ENCODE measurements around the gene IRX5.

The IRX5 gene

DNA sequence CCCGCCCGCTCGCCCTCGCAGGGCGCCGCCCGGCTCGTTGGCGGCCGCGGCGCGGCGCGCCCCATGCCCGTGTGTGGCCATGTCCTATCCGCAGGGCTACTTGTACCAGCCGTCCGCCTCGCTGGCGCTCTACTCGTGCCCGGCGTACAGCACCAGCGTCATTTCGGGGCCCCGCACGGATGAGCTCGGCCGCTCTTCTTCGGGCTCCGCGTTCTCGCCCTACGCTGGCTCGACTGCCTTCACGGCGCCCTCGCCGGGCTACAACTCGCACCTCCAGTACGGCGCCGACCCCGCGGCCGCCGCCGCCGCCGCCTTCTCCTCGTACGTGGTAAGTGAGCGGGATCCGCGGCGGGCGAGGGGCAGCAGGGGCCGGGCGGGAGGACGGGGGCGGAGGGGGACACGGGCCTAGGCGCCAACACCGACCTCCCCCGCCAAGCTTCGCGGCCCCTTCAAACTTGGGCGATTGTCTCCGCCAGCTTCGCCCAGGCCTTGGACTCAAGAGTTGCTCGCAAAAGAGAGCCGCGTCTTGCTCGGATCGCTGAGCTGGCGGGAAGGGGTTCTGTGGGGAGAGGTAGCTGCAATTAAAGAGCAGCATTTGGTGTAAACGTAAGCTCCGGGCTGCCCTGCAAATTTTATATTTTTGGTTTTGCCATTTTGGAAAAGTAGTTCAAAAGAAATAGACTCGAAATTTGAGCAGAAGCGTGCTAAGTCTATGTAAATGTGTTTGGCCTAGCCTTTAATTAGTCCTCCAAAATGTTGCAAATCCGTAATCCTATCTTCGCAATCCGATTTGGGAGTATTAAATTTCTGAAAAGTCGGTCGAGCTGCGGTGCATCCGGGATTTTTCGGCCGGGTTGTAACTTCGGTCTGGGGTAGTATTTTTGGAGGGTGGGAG is 702 bp downstream of the IRX5 start:
- no peak for DNase-seq (ENCODE audit: low read depth)

DNA sequence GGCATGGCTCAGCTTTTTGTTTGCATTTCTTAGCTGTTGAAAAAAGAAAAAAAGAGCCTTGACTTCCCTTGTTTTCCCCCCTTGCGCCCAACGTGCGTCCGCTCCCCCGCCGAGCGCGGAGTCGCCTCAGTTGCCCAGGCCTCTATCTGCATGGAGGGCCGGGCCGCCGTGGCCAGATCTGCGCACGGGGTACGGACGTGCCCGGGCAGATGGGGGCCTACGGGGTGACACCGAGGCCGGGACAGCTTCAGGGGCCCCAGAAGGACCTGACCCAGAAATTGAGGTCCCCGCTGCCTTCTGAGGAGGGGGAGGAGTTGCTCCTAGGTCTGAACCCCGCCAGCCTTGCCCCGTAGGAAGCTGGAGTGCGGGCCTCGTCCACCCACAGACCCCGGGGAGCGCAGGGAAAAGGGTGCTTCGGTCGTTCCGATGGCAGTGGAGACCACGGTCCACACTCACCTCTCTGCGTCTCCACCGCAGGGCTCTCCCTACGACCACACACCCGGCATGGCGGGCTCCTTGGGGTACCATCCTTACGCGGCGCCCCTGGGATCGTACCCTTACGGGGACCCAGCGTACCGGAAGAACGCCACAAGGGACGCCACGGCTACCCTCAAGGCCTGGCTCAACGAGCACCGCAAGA is 1.5 kb downstream of the IRX5 start:
- DNase-seq (ENCODE audit: low read depth) = no peak

DNA sequence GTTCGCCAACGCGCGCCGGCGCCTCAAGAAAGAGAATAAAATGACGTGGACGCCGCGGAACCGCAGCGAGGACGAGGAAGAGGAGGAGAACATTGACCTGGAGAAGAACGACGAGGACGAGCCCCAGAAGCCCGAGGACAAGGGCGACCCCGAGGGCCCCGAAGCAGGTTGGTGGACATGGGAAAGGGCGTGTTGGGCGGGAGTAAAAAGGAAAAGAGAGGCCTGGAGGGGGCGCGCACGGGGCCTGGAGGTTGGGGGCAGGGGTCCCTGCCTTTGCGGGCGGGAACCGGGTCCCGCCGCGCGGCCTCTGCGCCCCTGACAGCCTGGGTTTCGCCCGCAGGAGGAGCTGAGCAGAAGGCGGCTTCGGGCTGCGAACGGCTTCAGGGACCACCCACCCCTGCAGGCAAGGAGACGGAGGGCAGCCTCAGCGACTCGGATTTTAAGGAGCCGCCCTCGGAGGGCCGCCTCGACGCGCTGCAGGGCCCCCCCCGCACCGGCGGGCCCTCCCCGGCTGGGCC is 2.1 kb downstream of the IRX5 start:
- no peak for DNase-seq (ENCODE audit: low read depth)

DNA sequence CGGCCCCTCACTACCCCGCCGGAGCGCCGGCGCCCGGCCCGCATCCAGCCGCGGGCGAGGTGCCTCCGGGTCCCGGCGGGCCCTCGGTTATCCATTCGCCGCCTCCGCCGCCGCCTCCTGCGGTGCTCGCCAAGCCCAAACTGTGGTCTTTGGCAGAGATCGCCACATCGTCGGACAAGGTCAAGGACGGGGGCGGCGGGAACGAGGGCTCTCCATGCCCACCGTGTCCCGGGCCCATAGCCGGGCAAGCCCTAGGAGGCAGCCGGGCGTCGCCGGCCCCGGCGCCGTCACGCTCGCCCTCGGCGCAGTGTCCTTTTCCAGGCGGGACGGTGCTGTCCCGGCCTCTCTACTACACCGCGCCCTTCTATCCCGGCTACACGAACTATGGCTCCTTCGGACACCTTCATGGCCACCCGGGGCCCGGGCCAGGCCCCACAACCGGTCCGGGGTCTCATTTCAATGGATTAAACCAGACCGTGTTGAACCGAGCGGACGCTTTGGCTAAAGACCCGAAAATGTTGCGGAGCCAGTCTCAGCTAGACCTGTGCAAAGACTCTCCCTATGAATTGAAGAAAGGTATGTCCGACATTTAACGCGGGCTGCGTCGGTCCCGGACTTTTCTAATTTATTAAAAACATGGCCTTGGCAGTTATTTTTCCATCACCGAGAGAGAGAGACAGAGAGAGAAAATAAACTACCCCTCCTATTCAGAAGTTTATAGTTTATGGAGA is 2.8 kb downstream of the IRX5 start:
- DNase-seq (ENCODE audit: low read depth) = no peak

DNA sequence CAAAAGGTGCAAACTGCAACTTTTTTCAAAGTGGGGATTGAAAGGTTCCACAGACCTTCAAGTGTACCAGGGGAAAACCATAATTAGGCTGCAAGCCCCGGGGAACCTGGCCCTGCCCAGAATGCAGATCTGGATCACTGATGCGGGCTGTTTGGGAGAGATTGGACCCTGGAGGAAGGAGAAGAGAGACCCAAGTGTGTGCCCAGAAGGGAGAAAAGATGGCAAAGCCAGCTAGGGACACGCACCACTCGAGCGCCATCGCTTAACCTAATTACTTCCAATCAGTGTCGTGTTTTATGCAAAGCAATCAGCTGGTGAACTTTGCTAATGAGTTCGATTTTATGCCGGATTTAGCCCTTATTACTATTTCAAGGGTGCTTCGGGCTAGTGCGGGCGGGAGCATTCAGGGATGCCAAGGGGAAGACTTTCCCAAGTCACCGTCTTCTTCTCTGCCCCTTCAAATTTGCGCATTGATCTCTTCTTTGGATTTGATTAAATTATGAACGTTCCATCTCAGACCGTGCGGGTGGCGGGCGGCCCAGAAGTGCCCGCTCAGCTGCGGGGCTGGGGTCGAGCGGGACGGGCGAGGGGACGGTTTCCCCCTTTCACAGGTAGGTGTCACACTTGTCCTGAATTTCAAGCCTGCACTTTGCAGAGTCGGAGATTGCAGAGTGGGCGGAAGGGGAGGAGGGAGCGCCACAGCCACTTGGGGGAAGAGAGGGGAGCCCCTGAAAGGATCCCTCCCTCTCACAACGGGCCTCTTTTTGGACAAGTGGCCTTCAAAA is 4.0 kb downstream of the IRX5 start:
- DNase-seq (ENCODE audit: low read depth) = no peak

DNA sequence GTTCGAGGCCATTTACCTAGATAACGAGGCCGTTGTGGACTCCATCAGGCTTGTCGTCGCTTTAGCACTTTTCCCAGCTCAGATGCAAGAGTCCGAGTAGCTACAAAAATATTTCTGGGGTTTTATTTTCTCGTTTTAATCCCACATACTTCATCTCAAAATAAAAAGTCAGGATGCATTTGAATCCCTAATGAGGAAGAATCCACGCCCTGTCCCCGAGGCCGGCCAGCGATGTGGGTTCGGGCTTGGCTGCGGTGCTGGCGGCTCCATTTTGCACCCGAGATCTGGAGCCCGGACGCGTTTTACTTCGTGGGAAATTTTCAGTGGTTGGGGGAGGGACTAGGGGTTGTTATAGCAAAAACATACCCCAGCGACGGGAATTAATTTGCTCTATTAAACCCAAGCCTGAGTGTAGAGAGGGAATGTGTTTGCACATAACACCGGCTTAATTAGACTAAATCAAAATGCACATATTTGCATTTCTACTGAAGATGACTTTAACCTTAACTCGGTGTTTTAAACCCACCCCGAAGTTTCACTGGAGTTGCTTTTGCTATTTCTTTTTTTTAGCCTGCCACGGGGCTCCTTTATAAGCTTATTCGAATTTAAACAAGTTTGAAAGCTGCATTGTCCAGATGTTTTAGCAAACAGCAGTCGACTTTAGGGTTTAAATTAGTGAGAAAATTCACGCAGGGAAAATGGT is 4.8 kb downstream of the IRX5 start:
- no peak for DNase-seq (ENCODE audit: low read depth)

DNA sequence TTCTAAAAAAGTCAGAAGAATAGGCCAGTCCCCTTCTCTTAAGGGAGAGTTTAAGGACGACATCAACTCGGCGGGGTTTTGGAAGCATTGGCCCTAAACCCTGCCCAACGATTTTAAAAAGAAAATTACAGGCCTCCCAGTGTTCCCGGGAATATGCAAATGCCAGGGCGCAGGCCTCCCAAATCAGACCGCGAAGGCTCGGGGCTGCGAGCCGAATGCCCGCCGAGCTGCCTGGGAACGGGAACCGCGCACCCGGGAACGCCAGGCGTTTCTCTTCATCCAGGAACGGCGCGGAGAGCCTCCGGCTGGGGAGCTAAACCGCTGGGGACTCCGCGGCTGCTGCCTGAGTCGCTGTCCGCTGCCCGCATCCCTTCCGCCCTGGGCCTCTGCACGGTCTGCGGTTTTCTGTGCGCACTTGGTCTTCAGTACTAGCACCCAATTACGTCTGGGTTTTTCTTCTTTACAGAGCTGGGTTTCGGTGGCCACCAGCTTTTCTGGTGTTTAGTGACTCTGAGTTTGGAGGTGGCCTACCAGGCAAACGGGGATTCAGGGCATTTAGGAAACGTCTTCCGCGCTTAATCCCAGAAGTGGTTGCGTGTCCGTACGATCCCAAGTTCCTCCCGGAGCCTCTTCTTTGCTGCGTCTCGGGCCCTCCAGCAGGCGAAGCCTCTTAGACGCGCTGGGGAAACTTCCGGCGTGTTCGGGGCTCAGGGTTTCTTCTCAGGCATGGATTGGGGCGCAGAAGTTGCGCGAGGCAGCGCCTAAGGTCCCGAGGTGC is 5.7 kb downstream of the IRX5 start:
- no peak for DNase-seq (ENCODE audit: low read depth)

DNA sequence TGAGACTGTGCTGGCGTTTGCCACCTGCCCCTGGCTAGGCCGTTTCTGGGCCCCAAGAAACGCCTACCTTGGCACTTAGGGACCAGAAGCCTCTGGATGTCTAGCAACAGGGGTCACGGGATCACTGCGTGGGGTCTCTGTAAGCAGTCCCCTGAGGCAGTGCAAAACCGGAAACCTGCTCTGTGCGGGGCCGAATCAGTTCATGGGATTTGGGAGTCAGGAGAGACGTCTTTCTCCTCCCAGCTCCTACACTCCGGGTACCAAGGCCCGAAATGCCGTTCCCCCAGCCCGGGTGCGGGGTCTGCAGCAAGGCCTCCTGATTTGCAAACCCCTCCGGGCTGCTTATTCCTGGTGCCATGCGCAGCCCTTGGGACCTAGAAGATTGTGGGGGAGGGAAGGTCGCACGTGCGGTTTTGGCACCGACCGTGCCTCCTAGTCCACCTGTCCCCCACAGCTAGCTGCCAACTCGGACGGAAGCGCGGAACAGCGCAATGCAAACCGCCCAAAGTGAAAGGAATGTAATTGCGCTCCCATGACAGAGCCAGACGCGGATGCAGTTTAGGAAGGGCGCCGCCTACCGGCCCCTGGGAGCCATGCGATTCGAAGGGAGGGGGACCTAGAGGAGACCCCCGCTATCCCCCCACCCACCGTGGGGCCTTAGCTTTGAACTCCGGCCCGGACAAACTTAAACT is 6.5 kb downstream of the IRX5 start:
- no peak for DNase-seq (ENCODE audit: low read depth)

DNA sequence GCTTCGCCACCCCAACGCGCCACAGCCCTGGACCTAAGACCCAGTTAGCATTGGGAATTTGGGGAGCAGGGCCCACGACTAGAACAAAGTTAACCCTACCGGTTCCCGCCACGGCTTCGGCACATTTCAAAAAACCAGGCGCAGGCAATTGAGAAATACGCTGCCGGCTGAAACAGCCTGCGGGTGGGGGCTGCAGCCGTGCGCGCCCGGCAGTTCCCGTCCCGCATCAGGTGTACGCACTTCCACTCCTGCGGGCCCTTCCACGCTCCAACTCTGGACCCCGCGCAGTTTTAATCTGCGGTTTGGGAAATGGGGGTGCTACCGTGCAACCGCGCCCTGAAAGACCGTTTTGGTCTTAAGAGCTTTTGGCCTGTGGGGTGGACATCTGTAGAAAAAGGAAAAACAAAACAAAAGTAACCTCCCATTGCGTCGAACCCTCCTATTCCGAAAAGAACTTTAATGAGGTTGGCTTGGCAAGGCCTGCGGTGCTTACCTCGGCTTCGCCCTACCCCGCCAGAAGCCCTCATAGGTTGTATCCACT is 7.1 kb downstream of the IRX5 start:
- no peak for DNase-seq (ENCODE audit: low read depth)

DNA sequence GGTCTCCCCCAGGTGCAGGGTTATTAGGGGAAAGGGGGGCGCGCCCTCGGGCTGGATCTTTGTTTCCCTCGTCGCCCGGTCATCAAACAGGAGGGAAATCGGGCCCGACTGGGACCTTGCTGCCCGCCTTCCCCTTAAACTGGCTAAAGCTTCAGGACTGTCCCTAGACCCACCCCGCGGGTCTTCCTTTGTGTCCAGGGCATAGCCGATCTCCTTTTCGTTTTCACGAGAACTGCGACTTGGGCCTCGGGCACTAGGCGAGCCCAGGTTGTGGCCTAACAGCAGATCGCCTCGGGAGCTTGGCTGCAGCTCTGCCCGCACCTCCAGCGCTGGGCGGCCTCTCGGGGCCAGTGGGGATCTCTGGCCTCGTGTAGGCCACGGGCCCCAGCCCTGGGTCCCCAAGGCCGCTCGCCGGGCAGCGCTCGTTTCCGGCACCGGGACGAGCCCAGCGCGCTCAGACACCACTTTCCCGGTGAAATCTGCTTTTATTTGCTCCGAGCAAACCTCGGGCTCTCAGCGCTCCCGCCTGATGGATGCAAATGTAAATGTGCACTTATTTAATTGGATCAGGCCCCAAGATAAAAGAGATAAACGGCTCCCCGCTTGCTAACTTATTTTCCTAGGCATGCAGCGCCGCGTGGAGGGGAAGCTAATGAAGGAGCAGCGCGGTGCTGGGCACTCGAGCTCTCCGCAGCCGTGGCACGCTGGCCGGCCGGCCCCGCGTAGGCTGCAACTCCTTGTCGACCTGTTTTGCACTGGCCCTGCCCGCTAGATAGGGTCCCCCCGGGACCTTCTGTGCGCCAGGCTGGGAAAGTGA is 7.8 kb downstream of the IRX5 start:
- DNase-seq (ENCODE audit: low read depth) = no peak

DNA sequence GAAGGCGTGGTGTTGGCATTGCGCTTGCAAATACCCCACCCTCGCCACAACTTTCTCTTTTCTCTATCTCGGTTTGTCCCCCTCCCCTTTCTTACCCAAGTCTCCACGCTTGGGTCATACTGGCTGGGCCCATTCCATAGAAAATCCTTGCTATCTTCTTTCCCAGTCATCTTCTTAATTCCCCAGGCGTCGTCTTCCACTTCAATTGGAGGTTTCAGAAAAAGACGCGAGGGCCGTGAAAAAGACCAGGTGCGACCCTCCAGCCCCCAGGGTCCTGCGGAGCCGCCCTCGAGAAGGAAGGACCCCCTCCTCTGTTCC is 8.3 kb downstream of the IRX5 start:
- no peak for DNase-seq (ENCODE audit: low read depth)

DNA sequence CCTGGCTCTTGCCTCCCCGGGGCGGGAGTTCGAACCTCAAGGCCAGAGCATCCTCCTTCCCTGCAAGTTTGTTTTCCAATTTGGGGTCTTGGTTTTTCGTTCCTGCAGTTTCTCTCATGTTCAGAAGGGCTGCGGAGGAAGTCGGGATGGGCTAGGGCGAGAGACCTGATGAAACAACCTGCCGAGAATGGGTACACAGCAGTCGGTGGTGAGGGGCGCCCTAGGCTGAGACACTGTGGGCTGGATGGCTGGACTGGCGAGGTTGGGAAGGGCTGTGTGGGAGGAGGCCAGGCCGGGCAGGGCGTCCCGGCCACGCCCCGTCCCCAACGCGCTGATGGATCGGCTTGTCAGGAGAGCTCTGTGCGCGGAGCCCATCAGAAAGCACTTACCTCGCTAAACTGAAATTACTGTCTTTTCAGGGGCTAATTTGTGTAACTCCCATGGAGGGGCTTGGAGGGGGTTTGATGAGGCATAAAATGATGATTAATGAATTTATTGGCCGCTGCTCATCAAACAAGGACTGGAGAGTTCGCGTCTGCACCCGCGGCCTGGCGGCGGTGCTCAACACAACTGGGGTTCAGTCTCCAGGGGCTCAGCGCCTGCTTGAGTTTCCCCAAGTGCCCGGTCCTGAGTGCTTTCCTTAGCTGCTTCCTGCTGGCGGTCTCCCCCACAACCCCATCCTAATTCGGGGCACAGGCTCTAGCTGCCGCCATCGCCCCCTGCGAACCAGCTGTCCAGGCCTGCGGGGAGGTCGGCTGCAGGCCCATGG is 9.0 kb downstream of the IRX5 start:
- no peak for DNase-seq (ENCODE audit: low read depth)

DNA sequence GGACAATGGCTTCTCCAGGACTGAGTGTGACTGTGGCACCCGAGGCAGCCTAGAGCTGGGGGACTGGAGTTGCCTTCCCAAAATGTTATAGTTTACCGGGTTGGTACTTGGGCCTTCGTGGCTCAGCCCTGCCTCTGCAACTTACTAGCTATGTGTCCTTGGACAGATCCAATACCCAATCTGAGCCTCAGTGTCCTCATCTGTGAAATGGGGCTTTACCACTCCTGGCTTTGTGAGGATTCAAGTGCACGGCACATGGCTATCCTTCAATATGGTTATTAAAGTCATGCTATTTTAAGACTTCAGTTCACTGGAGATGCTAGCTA is 9.6 kb downstream of the IRX5 start:
- DNase-seq (ENCODE audit: low read depth) = no peak

DNA sequence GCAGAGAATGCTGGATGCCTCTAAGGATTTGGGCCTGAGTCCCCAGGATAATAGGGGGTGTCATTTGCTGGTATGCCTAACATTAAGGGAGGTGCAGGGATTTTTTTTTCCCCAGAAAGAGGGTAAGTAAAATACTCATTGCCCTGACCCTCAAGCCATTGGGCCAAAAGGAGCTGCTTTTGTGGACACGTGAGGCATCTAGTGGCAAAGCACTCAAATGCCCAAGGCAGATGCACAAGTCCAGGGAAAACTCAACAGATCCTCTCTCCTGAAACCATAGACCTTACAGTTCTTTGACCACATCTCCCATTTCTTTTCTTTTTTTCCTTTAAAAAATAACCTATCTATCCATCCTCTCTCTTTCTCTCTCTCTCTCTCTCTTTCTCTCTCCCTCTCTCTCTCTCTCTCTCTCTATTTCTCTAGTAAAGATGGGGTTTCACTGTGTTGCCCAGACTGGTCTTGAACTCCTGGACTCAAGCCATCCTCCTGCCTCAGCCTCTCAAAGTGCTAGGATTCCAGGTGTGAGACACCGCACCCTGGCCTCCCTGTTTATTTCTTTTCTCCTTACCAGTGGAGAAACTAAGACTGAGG is 11.8 kb downstream of the IRX5 start:
- no peak for DNase-seq (ENCODE audit: low read depth)

DNA sequence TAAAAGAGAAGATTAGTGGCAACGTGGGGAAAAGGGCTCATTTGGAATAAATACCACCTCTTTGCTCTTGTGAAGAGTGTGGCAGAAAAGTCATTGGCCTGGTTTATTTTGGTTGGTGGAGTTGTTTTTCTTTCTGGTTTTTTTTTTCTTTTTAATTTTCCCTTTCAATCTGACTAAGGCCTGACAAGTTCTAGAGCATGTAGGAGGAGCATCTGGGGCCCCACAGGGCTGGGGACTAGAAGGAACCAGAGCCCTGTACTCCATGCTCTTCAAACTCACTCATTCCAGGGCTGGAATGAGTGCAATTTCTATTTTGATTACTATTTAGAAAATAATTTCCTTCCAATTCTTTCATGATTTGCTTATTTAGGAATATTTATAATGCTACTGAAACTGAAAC is 13.3 kb downstream of the IRX5 start:
- no peak for DNase-seq (ENCODE audit: low read depth)

DNA sequence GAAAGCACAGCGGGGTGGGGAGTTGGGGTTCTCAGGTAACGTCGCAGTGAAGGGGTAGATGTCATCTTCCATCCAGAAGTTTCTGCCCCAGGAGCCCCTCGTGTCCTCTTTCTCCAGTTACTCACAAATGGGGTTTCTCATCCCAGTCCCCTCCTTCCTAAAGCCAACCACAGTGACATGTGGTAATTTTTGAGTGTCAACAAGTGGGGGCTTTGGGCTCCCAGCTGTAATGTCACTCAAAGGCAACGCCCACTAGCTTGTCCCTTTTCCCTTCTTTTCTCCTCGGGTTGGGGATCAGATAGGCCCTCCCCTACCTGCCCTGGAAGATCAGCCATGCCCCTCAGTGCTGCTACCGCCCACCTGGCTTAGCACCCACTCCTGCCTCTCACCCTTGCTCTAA is 14.4 kb downstream of the IRX5 start:
- DNase-seq (ENCODE audit: low read depth) = no peak

DNA sequence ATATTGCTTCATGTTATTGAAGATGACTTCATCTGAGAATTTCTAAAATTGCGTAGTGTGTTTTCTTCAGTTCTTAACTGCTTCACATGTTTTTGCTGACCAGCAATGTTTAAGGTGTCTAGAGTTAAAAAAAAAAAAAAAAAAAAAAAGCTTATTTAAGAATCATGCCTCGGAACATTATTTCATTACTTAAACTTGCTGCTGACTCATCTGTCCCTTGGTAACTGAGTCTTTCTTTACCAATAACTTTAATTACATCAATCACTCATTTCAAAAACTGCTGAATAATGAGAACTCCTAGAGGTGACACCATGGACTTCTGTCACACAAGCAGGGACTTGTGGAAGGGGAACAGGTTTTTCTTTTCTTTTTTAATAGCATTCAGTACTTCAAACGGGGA is 16.2 kb downstream of the IRX5 start:
- no peak for DNase-seq (ENCODE audit: low read depth)

DNA sequence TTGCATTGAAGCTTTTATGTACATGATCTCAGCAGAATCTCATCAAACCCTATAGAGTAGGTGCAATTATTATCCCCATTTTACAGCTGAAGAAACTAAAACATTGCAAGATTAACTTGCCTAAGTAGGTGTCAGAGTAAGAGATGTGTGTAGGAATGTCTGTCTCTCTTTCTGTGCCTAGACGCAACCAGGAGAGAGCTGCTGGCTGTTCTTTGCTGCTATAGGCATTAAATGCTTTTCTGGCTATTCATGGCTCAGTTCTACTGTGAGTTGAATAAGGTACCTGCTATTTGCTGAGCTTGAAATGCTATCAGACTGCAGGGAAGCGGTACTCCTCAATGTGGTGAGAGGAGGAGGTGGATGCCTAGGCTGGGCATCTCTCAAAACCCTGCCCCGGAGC is 17.0 kb downstream of the IRX5 start:
- no peak for DNase-seq (ENCODE audit: low read depth)

Data from activated T-helper 9 cell treated with anti-CD3 and anti-CD28 coated beads, Interleukin-2, amount 50 U/mL, for 16 hours (primary cell).